GM12864 (cell line): Measurements from ENCODE around the gene DDTL.
"Not testable (repeated sequence)": the region's sequence is repeated elsewhere in the genome, so short reads cannot be mapped to it uniquely, and the experiment has no call there.

Experiments
- DNase-seq: peaks from one replicate; pipeline ENCODE4 v3.0.0-alpha.2; 2011; ENCODE audit warnings: low read depth
- H3K4me3 ChIP-seq: 2 replicates; pipeline ENCODE4 v1.5.1; 2011; ENCODE audit warnings: mild to moderate bottlenecking, low read depth, low read length, control low read depth
- TF ChIP-seq, protein P1 (sequence below): IDR thresholded peaks from 2 replicates; pipeline ENCODE4 v1.5.1; 2011; ENCODE audit warnings: low read depth, mild to moderate bottlenecking, moderate library complexity, low read length, control low read depth, inconsistent platforms; ENCODE audit errors: missing control alignments

Gene DDTL

DNA sequence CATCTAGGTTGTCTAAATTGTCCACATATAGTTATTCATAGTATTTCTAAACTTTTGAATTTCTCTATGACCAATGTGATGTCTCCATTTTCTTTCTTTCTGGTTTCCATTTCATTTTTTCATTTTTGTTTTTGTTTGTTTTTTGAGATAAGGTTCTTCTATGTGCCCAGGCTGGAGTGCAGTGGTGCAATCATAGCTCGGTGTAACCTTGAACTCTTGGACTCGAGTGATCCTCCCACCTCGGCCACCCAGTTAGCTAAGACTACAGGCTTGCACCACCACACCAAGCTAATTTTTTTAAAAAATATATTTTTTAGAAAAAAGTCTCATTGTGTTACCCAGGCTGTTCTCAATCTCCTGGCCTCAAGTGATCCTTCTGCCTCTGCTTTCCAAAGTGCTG lies 30.4 kb downstream of the DDTL start:
- no peak overlapping the region for H3K4me3 ChIP-seq
- DNase-seq = no peak
- TF ChIP-seq, protein P1, sequence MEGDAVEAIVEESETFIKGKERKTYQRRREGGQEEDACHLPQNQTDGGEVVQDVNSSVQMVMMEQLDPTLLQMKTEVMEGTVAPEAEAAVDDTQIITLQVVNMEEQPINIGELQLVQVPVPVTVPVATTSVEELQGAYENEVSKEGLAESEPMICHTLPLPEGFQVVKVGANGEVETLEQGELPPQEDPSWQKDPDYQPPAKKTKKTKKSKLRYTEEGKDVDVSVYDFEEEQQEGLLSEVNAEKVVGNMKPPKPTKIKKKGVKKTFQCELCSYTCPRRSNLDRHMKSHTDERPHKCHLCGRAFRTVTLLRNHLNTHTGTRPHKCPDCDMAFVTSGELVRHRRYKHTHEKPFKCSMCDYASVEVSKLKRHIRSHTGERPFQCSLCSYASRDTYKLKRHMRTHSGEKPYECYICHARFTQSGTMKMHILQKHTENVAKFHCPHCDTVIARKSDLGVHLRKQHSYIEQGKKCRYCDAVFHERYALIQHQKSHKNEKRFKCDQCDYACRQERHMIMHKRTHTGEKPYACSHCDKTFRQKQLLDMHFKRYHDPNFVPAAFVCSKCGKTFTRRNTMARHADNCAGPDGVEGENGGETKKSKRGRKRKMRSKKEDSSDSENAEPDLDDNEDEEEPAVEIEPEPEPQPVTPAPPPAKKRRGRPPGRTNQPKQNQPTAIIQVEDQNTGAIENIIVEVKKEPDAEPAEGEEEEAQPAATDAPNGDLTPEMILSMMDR = no peak

DNA sequence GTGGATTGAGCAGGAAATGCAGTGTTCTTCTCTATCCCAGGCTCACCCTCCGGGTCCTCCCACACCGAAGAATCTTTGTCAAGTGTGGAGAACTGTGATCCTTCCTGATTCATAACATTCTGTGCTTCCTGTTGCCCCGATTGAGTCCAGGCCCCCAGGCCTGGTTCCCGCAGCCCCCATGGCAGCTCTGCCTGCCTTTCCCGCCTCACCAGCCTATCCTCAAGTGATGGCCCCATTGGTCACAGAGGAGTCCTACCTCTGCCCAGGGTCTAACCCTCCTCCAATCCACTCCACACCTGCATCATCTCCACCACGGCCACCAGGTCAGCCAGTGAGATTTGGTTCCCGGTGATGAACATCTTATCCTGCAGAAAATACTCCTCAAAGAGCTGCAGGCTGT lies 33.1 kb downstream of the DDTL start:
- H3K4me3 ChIP-seq, DNase-seq: not testable (repeated sequence)

DNA sequence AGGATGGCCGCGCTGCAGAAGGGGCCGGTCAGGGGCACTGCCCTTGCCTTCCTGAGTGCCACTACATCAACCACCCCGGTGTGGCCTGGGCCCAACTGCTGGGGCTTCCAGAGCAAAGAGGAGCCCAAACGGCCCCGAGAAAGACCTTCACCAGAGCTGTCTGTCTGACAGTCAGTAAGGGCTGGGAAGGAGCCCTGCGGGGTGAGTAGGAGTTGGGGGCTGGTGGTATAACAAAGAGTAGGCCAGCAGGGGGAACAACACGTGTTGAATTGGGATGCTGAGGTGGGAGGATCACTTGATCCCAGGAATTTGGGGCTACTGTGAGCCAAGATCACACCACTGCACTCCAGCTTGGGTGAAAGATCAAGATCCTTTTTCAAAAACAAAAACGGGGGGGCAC lies 34.6 kb downstream of the DDTL start:
- no peak for DNase-seq
- TF ChIP-seq, protein P1 = no peak
- no peak overlapping the region for H3K4me3 ChIP-seq

DNA sequence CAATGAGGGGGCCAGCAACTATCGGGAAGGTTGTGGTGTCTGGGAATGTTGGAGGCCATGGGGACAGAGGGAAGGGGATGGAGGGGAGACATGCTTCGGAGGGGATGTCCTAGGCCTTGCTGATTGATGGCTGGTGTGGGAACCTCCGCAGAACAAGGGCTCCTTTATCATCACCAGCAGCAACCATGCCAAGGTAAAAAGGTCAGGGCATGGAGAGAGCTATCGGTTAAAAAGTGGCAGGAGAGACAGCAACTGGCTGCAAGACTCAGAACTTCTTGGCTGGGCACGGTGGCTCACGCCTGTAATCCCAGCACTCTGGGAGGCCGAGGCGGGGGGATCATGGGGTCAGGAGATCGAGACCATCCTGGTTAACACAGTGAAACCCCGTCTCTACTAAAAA lies 35.6 kb downstream of the DDTL start:
- H3K4me3 ChIP-seq = no peak overlapping the region
- DNase-seq = no peak
- TF ChIP-seq, protein P1 = no peak

DNA sequence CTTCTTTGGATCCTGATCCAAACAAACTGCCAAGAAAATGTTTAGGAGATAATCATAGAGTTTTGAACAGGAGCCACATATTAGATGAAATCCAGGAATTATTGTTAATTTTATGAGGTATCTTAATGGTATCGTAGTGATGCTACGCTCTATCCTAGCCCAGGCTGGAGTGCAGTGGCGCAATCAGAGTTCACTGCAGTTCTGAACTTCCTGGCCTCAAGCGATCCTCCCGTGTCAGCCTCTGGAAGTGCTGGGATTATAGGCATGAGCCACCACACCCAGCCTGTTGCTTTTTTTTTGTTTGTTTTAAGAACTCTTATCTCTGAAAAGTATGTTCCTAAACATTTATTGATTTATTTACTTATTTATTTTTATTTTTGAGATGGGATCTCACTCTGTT lies 36.2 kb downstream of the DDTL start:
- TF ChIP-seq, protein P1 = no peak
- H3K4me3 ChIP-seq = no peak overlapping the region
- DNase-seq = no peak

DNA sequence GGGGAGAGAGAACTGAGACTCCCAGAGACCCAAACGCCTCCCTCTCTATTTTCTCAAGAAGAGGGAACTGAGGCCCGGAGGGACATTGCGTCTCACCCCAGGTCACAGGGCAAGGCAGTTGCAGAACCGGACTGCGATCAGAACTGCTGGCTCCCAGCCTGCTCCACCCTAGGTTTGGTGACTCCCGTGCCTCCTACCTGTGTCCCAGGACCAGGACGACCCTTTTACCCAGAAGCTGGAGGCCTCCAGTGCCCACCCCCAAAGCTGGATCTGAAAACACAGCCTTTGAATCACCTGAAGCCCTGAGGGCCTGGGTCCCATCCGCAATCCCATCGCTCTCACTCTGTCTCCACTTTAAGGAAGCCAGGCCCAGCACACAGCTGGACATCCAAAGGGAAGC lies 37.2 kb downstream of the DDTL start:
- H3K4me3 ChIP-seq = no peak overlapping the region
- TF ChIP-seq, protein P1 = no peak
- no peak for DNase-seq

DNA sequence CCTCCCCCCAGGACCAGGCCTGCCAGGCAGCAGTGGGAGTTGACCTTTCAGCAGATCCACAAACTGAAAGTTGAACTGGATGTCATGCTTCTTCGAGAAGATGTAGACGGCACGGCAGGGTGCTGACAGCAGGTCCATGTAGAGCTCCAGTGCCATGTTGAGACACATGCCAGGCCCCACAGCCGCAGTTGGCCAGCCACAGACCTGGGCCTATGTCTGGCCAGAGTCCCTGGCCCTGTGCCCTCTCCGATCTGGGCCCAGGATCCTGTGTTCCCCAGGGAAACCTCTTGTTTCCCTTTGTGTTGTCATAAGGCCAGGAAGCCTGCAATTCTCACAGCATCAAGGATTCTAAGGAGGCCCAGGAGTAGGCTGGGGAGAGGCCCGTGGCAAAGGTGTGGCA lies 38.5 kb downstream of the DDTL start, which contains the start of gene GSTT4:
TSS of gene GSTT4 (minus strand) at position 253 of the 400 bp plus-strand sequence. CDS start at position 156, 97 bp downstream.
- no peak within 1 kb of the TSS for H3K4me3 ChIP-seq
- DNase-seq = no peak
- TF ChIP-seq, protein P1 = no peak
